Effector memory CD4-positive, alpha-beta T cell (primary cell): ENCODE results near the gene ZNF343.

ENCODE experiments used
- DNase-seq, 3 donors: peaks; one replicate each; pipeline ENCODE4 v3.0.0-alpha.2; 2020
- H3K27ac ChIP-seq: 2 replicates; pipeline ENCODE4 v1.7.0; 2013; ENCODE audit warnings: mild to moderate bottlenecking, low read length, moderate library complexity; ENCODE audit not compliant: insufficient read depth, poor library complexity, severe bottlenecking
- H3K27me3 ChIP-seq: replicated peaks from 2 replicates; pipeline ENCODE4 v1.7.0; 2013; ENCODE audit warnings: mild to moderate bottlenecking, low read length; ENCODE audit not compliant: insufficient read depth, control insufficient read depth, poor library complexity, severe bottlenecking
- H3K36me3 ChIP-seq: 2 replicates; pipeline ENCODE4 v1.7.0; 2013; ENCODE audit warnings: mild to moderate bottlenecking, low read length, moderate library complexity; ENCODE audit not compliant: control insufficient read depth, insufficient read depth
- H3K4me1 ChIP-seq: 2 replicates; pipeline ENCODE4 v1.7.0; 2013; ENCODE audit warnings: low read length, mild to moderate bottlenecking; ENCODE audit not compliant: control insufficient read depth, insufficient read depth, poor library complexity, severe bottlenecking
- H3K4me3 ChIP-seq: 2 replicates; pipeline ENCODE4 v1.7.0; 2013; ENCODE audit warnings: low read length, low read depth, mild to moderate bottlenecking; ENCODE audit not compliant: insufficient read depth, poor library complexity, severe bottlenecking
- H3K9me3 ChIP-seq: 2 replicates; pipeline ENCODE4 v1.7.0; 2013; ENCODE audit warnings: mild to moderate bottlenecking, low read length, moderate library complexity; ENCODE audit not compliant: control insufficient read depth

The ZNF343 gene

DNA sequence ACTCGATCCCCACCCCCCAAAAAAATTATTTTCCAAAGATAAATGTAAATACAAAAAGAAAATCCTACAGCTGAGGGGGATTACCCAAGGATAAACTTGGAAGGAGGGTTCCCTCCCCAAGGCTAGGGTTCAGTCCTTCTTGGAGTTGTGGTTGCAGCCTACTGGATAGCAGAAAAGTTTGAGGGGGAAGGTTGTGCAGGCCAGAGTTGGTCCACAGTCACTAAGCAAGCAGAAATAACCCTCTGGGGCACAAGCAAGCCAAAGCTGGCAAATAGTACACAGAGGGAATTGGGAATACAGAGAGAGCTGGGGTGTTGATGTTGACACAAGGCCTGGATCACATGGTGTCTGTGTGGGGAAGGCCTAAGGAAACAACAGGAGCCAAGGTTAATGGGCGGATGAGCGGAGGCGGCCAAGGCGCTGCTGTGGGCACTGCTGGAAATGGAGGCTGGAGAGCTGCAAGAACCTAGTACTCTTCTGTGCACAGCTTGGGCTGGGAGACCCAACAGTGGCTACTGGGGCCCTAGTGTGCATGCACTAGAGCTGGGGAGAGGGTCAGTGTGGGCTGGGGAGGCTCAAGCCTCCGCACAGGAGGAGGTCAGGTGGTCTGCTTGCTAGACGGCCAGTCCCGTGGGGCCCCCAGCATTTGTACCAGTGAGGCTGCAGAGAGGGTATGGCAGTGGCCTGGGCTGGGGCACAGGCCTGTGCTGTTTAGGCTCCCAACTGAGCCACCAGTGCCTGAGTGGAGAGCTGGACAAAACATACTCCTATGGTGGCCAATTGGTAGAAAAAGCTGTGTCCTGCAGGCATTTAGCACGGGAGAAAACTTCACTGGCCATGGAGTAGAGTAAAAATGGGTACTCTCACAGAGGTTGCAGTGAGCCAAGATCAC, 32.6 kb downstream of the ZNF343 start:
- Histone ChIP-seq H3K4me3 (no peak overlapping the region), H3K27me3 (no peaks in the 10 kb centered on the region), H3K4me1 (no peaks in the 10 kb centered on the region), H3K27ac (no peak overlapping the region), H3K9me3 (no peaks in the 10 kb centered on the region), H3K36me3 (no peaks in the 10 kb centered on the region)
- no peak for DNase-seq

DNA sequence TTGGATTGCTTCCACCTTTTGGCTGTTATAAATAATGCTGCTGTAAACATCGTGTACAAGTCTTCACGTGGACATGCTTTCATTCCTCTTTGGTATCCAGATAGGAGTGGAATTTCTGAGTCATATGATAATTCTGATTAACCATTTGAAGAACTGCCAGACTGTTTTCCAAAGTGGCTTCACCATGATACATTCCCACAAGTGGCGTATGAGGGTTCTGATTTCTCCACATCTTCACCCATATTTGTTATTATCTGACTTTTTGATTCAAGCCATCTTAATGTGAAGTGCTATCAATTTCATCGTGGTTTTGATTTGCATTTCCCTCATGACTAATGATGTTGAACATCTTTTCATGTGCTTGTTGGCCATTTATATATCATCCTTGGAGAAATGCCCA, 35.2 kb downstream of the ZNF343 start:
- DNase-seq = no peak
- H3K27ac ChIP-seq = no peak overlapping the region

DNA sequence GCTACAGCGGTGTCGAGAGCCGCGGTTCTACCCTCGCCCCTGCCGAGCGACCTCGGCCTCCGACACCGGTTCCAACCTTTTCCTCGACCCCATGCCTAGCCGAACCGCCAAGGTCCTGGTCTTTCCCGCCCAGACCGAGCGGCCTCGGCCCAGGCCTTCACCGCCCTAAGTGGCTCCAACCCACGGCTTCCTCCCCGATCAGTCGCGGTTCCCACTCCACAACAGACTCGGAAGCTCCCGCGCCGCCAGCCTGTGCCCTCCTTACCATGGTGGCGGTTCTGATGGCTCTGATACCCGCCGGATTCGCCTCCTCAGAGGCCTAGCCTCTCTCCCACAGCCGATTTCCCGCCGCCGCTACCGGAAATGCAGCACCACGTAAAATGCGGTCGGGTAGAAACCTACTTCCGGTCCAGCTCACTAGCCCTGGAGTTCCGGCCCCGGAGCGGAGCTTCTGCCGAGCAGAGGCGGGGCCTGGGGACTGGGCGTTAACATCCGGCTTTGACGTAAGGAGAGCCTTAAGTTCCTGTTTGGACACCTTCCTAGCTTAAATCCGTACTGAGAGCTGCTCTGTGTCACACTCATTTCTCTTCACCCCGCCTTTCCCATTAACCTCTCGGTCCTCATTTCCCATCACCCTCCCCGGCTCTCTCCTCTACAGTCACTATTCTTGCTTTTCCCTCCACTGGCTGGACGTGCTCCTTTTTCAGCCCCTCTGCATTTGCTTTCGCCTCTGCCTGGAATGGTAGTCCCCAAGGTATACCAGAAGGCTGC, 38.1 kb downstream of the ZNF343 start, which contains the start of gene SNRPB:
SNRPB (minus strand) TSS at position 367 of the 771 bp plus-strand sequence; CDS start at position 268, 99 bp downstream.
- peak within 1 kb of the TSS; percentile 93 for H3K27ac ChIP-seq
- peak within 1 kb of the TSS; percentile 77 for H3K4me3 ChIP-seq
- H3K36me3 ChIP-seq = peaks cover 25% of the 10 kb centered on the region
- DNase-seq = peak; percentile 93 to 95 (median 93)
- H3K9me3 ChIP-seq = no peaks in the 10 kb centered on the region
- H3K27me3 ChIP-seq = no peaks in the 10 kb centered on the region
- H3K4me1 ChIP-seq = peaks cover 12% of the 10 kb centered on the region

More for the DNA sequence above, 35.2 kb downstream of the ZNF343 start:
- H3K36me3 ChIP-seq = no peaks in the 10 kb centered on the region
- H3K27me3 ChIP-seq = no peaks in the 10 kb centered on the region
- H3K9me3 ChIP-seq = no peaks in the 10 kb centered on the region
- peaks cover 12% of the 10 kb centered on the region for H3K4me1 ChIP-seq
- H3K4me3 ChIP-seq = no peak overlapping the region

DNA sequence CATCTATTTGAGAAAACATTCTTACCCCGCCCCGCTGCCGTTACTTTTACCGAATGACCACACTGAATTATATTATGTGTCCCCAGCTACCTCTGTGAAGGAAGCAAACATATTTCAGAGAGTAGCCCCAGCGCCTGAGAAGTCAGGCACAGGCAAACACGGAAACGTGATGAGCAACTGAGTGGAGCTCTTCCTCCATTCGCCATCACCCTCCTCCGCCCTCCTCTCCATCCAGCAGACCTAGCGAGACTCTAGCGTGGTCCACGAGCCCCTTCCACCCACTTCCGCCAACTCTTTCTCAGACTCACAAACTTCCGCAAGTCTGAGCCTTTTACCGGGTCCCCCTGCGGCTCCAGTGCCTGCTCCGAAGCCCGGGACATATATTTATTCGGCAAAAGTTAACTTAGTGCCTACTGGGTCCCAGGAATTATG, 38.7 kb downstream of the ZNF343 start:
- peaks cover 31% of the 10 kb centered on the region for H3K36me3 ChIP-seq
- peak overlapping the region; percentile 77 for H3K4me3 ChIP-seq
- peak; percentile 35 to 57 (median 50) for DNase-seq
- no peaks in the 10 kb centered on the region for H3K9me3 ChIP-seq
- peaks cover 12% of the 10 kb centered on the region for H3K4me1 ChIP-seq
- peak overlapping the region; percentile 93 for H3K27ac ChIP-seq
- H3K27me3 ChIP-seq = no peaks in the 10 kb centered on the region

DNA sequence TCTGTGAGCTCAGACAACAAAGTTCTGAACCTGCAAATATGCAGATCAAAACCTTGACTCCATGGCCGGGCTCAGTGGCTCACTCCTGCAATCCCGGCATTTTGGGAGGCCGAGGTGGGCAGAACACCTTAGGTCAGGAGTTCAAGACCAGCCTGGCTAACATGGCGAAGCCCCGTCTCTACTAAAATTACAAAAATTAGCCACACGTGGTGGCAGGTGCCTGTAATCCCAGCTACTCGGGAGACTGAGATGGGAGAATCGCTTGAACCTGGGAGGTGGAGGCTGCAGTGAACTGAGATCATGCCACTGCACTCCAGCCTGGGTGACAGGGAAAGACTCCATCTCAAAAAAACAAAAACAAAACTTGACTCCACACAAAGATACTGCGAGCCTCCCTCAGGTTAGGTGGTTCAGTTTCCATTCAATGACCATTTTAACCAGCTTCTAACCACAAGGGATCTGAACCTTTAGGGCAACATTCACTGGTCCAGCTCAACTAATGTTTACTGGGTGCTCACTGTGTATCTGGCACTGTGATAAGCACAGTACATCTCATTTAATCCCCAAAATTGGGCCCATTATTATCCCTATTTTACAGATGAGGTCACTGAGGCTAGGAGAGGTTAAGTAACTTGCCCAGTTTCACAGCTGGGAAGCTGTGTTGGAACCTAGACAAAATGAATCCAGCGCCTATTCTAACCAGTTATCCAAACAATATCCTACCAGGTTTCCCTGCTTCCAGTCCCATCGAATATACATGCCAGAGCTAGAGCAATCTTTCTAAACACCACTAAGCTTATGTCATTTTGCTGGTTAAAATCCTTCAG, 39.9 kb downstream of the ZNF343 start:
- H3K4me3 ChIP-seq = no peak overlapping the region

GRCh38 chr20:2467412-2467811, 41.3 kb downstream of the ZNF343 start:
- Histone ChIP-seq H3K4me1 (peaks cover 12% of the 10 kb centered on the region), H3K36me3 (peaks cover 56% of the 10 kb centered on the region), H3K4me3 (no peak overlapping the region), H3K27ac (no peak overlapping the region), H3K9me3 (no peaks in the 10 kb centered on the region), H3K27me3 (no peaks in the 10 kb centered on the region)
- no peak for DNase-seq

More for the DNA sequence above, 39.9 kb downstream of the ZNF343 start:
- Histone ChIP-seq H3K9me3 (no peaks in the 10 kb centered on the region), H3K36me3 (peaks cover 42% of the 10 kb centered on the region), H3K27ac (peak overlapping the region; percentile 93), H3K4me1 (peaks cover 12% of the 10 kb centered on the region), H3K27me3 (no peaks in the 10 kb centered on the region)
- DNase-seq = no peak

- peaks cover 75% of the 10 kb centered on the region for H3K36me3 ChIP-seq
- no peaks in the 10 kb centered on the region for H3K27me3 ChIP-seq
- no peak overlapping the region for H3K27ac ChIP-seq
These were observed 43.6 kb downstream of the ZNF343 start for GRCh38 chr20:2465100-2465499.

DNA sequence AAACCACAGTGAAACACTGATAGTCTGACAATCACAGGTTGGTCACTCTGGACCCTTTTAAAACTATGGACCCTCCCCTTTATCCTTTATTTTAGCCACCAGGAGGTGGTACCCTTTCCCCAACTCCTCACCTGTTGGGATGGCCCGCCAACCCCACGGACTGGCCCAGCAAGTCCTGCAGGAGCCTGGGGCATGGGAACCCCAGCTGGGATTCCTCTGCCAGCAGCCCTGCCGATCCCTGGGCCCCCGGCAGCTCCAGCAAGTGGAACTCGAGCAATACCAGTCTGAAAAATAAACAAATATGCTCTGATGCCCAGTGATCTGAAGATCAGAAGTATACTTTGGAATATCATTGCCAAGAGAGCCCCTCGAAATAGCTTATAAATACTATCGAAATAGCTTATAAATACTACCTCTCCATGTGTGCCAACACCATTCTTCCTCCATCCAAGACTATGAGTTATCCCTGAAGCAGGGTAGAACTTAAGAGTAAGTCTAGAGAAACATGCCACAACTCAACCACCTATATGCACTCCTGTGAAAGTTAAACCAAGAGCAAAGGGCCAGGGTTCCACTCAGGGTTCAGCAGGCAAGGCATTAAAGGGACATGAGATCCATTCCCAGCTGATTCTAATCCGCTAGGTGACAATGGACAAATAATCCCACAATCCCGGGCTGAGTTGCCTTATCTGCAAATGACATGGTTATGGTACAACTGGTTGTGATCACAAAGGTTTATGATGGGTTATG, 44.9 kb downstream of the ZNF343 start:
- H3K4me1 ChIP-seq = peaks cover under 1% of the 10 kb centered on the region
- H3K9me3 ChIP-seq = no peaks in the 10 kb centered on the region
- no peaks in the 10 kb centered on the region for H3K27me3 ChIP-seq
- peaks cover 85% of the 10 kb centered on the region for H3K36me3 ChIP-seq
- no peak overlapping the region for H3K27ac ChIP-seq
- H3K4me3 ChIP-seq = no peak overlapping the region
- no peak for DNase-seq

More at GRCh38 chr20:2465100-2465499, 43.6 kb downstream of the ZNF343 start:
- Histone ChIP-seq H3K9me3 (no peaks in the 10 kb centered on the region), H3K4me3 (no peak overlapping the region), H3K4me1 (peaks cover 12% of the 10 kb centered on the region)
- no peak for DNase-seq

GRCh38 chr20:2462484-2462883, 46.2 kb downstream of the ZNF343 start:
- Histone ChIP-seq H3K27me3 (no peaks in the 10 kb centered on the region), H3K9me3 (no peaks in the 10 kb centered on the region), H3K36me3 (peaks cover 79% of the 10 kb centered on the region), H3K4me3 (no peak overlapping the region), H3K4me1 (no peaks in the 10 kb centered on the region), H3K27ac (no peak overlapping the region)
- DNase-seq = no peak
